Heart left ventricle (tissue), 16 donors: Measurements from ENCODE around the gene ZNF579. TPM values are rescaled to one million over a fixed set of nuclear protein-coding genes. Genes with fewer than 3 reads are reported as not detected.

Experiments used
- ATAC-seq, 4 donors: fragments of 200-7000 bp; cut with Tn5 transposase; one replicate each; pipeline ENCODE4 v1.9.1; 2020 to 2022; ENCODE audit warnings: moderate library complexity in 4 of 4, mild to moderate bottlenecking in 3 of 4, moderate number of reproducible peaks in 1 of 4
- DNase-seq, 5 donors: peaks; one replicate each; pipeline ENCODE4 v3.0.0-alpha.2; 2020
- H3K27ac ChIP-seq, 12 donors: fragments of 200-600 bp; sonication (generic) in 4 of 12; one replicate each; pipeline versions ENCODE4 v1.5.0 to v1.8.0; 2016 to 2022; ENCODE audit warnings: mild to moderate bottlenecking in 2 of 12
- H3K27me3 ChIP-seq, 9 donors: fragments of 200-600 bp; sonication (generic) in 2 of 9; one replicate each; pipeline versions ENCODE4 v1.5.1 to v1.8.0; 2016 to 2022; ENCODE audit warnings: mild to moderate bottlenecking in 3 of 9
- H3K36me3 ChIP-seq, 9 donors: fragments of 200-600 bp; sonication (generic) in 2 of 9; one replicate each; pipeline versions ENCODE4 v1.5.0 to v1.8.0; 2018 to 2022; ENCODE audit warnings: mild to moderate bottlenecking in 2 of 9
- H3K4me1 ChIP-seq, 12 donors: fragments of 200-600 bp; sonication (generic) in 4 of 12; one replicate each; pipeline versions ENCODE4 v1.5.0 to v1.8.0; 2016 to 2022; ENCODE audit warnings: mild to moderate bottlenecking in 3 of 12
- H3K4me3 ChIP-seq, 12 donors: fragments of 200-600 bp; sonication (generic) in 4 of 12; one replicate each; pipeline versions ENCODE4 v1.5.0 to v1.8.0; 2017 to 2022; ENCODE audit warnings: mild to moderate bottlenecking in 9 of 12, moderate library complexity in 4 of 12
- H3K9me3 ChIP-seq, 12 donors: fragments of 200-600 bp; sonication (generic) in 4 of 12; one replicate each; pipeline versions ENCODE4 v1.5.0 to v1.8.0; 2016 to 2022; ENCODE audit warnings: mild to moderate bottlenecking in 1 of 12
- POLR2A ChIP-seq, 2 donors: fragments of 450-650 bp; IDR thresholded peaks; one replicate each; pipeline ENCODE4 v1.6.1; 2017; ENCODE audit warnings: antibody characterized with exemption in 2 of 2, mild to moderate bottlenecking in 2 of 2, moderate library complexity in 2 of 2
- WGBS, 4 donors: extraction: QIAGEN DNeasy Blood & Tissue Kit in 2 of 4; methylation state at CpG; one replicate each; pipeline versions ENCODE4 v1.1.5 to v1.1.7; 2013 to 2018; 5-methylcytosine and 5-hydroxymethylcytosine counted together
- intact Hi-C, 10 donors: fragments of 100-400 bp; cut with DNase I; formaldehyde crosslinking; loops; one replicate each; pipeline versions ENCODE4 v1.11.1 to v1.14.2; 2022
- polyA plus RNA-seq, 2 donors: library from polyadenylated mRNA; stranded (reverse); fragments of 200-250 nt; gene quantifications; one replicate each; pipeline ENCODE4 v1.2.3, GENCODE V29; 2013
- total RNA-seq, 9 donors: library from RNA; depleted of rRNA in 2 of 9; stranded (reverse); fragments of >200 nt in 2 of 9; fragmentation: NEBNext Ultra II Directional in 3 of 9; extraction: Animal tissue kit (Norgen Biotek cat#: 25700) in 3 of 9; gene quantifications; one replicate each; pipeline versions ENCODE4 v1.1.0 to v1.2.4, GENCODE V29; 2016 to 2023
- TF ChIP-seq, protein P1 (sequence below), 12 donors: fragments of 200-600 bp; sonication (generic) in 4 of 12; IDR thresholded peaks; one replicate each; pipeline versions ENCODE4 v1.5.0 to v1.8.0; 2018 to 2022; ENCODE audit warnings: antibody characterized with exemption in 12 of 12, mild to moderate bottlenecking in 5 of 12
- donor health status: ischemic (EF 13 %, LVEDD 7.1; RV severe dilation, severe dysfunction).
- donor health status: healthy with polysubstance abuse.
- donor health status: DM: no; HTN: yes; CAD: no.
- donor health status: DM: no; HTN: no; CAD: no.
- donor health status: ischemic (EF 25% LVEDD 6.9; RV normal size, moderate dysfunction).
- donor health status: ischemic (EF 25% LVEDD 5.7; RV mildly dilated, moderate dysfunction).
- donor health status: healthy.
- donor health status: DM: yes; HTN: yes; CAD: no.
- donor health status: ischemic (EF 35%, LVEDD 5.7; RV mildly dilated, moderate dysfunction).
- donor health status: nonischemic (EF 11% LVEDD 7.7; RV severe dilation, severe dysfunction).
- donor health status: DM: yes; HTN: yes; CAD: no.
- donor health status: PGD.
- donor health status: ischemic (EF 29% LVEDD 5.4; RV normal size, mild dysfunction).
- donor health status: nonischemic (EF 23%, LVEDD 6.1; RV moderate dilation, normal function).

ZNF579 gene
- total and polyA plus RNA-seq, 11 donors, result 5.4 to 13.9 (median 9.8) TPM

GRCh38 chr19:55581823-55582223 lies 1.2 kb upstream of the ZNF579 start:
- H3K27me3 ChIP-seq, result peaks cover 0 to 10% (median 0%) of the 10 kb centered on the region in 9 donors
- peaks cover 0 to 25% (median 13%) of the 10 kb centered on the region in 9 donors for H3K36me3 ChIP-seq
- peaks cover 0 to 36% (median 22%) of the 10 kb centered on the region in 12 donors for H3K4me1 ChIP-seq
- DNase-seq (no peak), ATAC-seq (no peak)
- TF ChIP-seq, protein P1, sequence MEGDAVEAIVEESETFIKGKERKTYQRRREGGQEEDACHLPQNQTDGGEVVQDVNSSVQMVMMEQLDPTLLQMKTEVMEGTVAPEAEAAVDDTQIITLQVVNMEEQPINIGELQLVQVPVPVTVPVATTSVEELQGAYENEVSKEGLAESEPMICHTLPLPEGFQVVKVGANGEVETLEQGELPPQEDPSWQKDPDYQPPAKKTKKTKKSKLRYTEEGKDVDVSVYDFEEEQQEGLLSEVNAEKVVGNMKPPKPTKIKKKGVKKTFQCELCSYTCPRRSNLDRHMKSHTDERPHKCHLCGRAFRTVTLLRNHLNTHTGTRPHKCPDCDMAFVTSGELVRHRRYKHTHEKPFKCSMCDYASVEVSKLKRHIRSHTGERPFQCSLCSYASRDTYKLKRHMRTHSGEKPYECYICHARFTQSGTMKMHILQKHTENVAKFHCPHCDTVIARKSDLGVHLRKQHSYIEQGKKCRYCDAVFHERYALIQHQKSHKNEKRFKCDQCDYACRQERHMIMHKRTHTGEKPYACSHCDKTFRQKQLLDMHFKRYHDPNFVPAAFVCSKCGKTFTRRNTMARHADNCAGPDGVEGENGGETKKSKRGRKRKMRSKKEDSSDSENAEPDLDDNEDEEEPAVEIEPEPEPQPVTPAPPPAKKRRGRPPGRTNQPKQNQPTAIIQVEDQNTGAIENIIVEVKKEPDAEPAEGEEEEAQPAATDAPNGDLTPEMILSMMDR (IDR thresholded peaks at IDR 0.05), result no peak
- no peak for TF ChIP-seq POLR2A (IDR thresholded peaks at IDR 0.05)
- H3K9me3 ChIP-seq, result no peaks in the 10 kb centered on the region
- H3K4me3 ChIP-seq, result no peak overlapping the region
- peak overlapping the region in 2 of 12 donors; percentile 13 to 94 for H3K27ac ChIP-seq
- WGBS, 4 donors, result 17 to 29% (median 26%) methylated on average over 6 of the region's 6 CpGs
- intact Hi-C loops, result loop anchor here in 3 of 10 donors (2.0 to 5.0 kb wide), 4 partner anchors 35 to 65 kb away; partner anchors contain the start of gene SBK3 (in 1 of the 3)

DNA sequence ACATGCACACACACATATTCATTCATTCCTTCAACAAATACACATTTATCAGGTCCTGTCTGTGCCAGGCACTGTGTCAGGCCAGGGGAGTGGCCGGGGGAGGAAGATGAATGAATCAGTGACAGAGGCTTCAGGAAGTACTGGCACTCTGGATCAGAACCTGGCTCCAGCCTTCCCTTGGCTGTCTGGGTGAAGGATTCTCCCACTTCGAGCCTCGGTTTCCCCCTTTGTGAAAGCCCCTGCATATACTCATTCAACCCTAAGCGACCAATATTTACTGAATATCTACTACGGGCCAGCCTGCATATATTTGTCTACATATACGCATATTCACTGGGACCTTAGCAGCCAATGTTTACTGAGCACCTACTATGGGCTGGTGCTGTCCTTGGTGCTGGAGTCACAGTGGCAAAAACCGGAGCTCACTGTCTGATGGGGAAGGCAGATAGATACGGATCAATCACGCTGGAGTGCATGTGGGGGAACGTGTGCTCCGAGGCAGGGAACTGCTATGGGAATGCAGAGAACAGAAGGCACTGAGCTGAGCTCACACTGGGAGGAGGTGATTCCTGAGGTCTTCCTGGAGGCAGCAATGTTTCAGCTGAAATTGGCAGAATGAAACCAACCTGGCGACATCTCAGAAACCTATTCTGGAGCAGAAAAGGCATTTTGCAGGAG lies 636 bp upstream of the ZNF579 start:
- Histone ChIP-seq H3K27ac (peak overlapping the region; percentile 89 to 99 (median 94)), H3K27me3 (peaks cover 0 to 8% (median 0%) of the 10 kb centered on the region in 9 donors), H3K4me1 (peaks cover 0 to 31% (median 16%) of the 10 kb centered on the region in 12 donors), H3K4me3 (peak overlapping the region; percentile 74 to 97 (median 90)), H3K9me3 (no peaks in the 10 kb centered on the region), H3K36me3 (peaks cover 0 to 26% (median 16%) of the 10 kb centered on the region in 9 donors)
- WGBS, 4 donors, result 31 to 41% (median 36%) methylated on average over 12 of the region's 12 CpGs
- intact Hi-C loops, result loop anchor here in 3 of 10 donors (2.0 to 5.0 kb wide), 4 partner anchors 34 to 64 kb away; partner anchors contain the start of gene SBK3 (in 1 of the 3)
- TF ChIP-seq, protein P1 (IDR thresholded peaks at IDR 0.05), result no peak
- TF ChIP-seq POLR2A (IDR thresholded peaks at IDR 0.05), result no peak
- no peak for ATAC-seq
- no peak for DNase-seq

- Histone ChIP-seq H3K9me3 (no peaks in the 10 kb centered on the region), H3K36me3 (peaks cover 0 to 26% (median 16%) of the 10 kb centered on the region in 9 donors), H3K27ac (peak overlapping the region; percentile 89 to 99 (median 94)), H3K4me1 (peaks cover 0 to 21% (median 9%) of the 10 kb centered on the region in 12 donors), H3K4me3 (peak overlapping the region; percentile 74 to 97 (median 90)), H3K27me3 (no peaks in the 10 kb centered on the region)
- intact Hi-C loops, result loop anchor here in 4 of 10 donors (2.0 to 5.0 kb wide), 5 partner anchors 33 to 63 kb away; partner anchors contain the start of gene SBK3 (in 1 of the 4)
- peak; percentile 33 to 64 (median 48) for ATAC-seq
- peak in 2 of 5 donors; percentile 49 to 52 for DNase-seq
- 8 to 14% (median 12%) methylated on average over 14 to 20 of the region's 20 CpGs for WGBS, 4 donors
- TF ChIP-seq POLR2A (IDR thresholded peaks at IDR 0.05), result no peak
- TF ChIP-seq, protein P1 (IDR thresholded peaks at IDR 0.05), result no peak
Observed at GRCh38 chr19:55579766-55580621, 654 bp downstream of the ZNF579 start.
